GM21723 (cell line): Measurements from ENCODE around the gene GSTO2.
"Not testable (repeated sequence)": the region's sequence is repeated elsewhere in the genome, so short reads cannot be mapped to it uniquely, and the experiment has no call there.

Experiments
- ATAC-seq: cut with Tn5 transposase; IDR thresholded peaks from one replicate; pipeline ENCODE4 v1.9.1; 2021; ENCODE audit warnings: mild to moderate bottlenecking, moderate library complexity; ENCODE audit not compliant: unreplicated experiment

Gene GSTO2

GRCh38 chr10:104268713-104269645 is at the start of gene GSTO2:
TSS of gene GSTO2 (plus strand) at chr10:104269184. CDS start at chr10:104274916, 5,732 bp downstream.
- ATAC-seq: peak; percentile 99

GRCh38 chr10:104220522-104220921 is 48.5 kb upstream of the GSTO2 start:
- no peak for ATAC-seq

- no peak for ATAC-seq
Measured at GRCh38 chr10:104223304-104223703, 45.7 kb upstream of the GSTO2 start.

GRCh38 chr10:104230490-104230889 is 38.5 kb upstream of the GSTO2 start:
- ATAC-seq: no peak

- ATAC-seq: peak; percentile 100
Measured at GRCh38 chr10:104231784-104232612, 37.0 kb upstream of the GSTO2 start, which contains the start of gene CFAP43. TSS of gene CFAP43 (minus strand) at chr10:104232364. CDS start at chr10:104232246, 118 bp downstream.

GRCh38 chr10:104232613-104233102 is 36.3 kb upstream of the GSTO2 start:
- no peak for ATAC-seq

GRCh38 chr10:104233817-104234216 is 35.2 kb upstream of the GSTO2 start:
- ATAC-seq: no peak

- ATAC-seq: no peak
Measured at GRCh38 chr10:104234934-104235333, 34.0 kb upstream of the GSTO2 start.

- ATAC-seq: no peak
Measured at GRCh38 chr10:104235801-104236200, 33.2 kb upstream of the GSTO2 start.

- no peak for ATAC-seq
Measured at GRCh38 chr10:104240078-104240477, 28.9 kb upstream of the GSTO2 start.

- ATAC-seq: no peak
Measured at GRCh38 chr10:104242545-104242944, 26.4 kb upstream of the GSTO2 start.

GRCh38 chr10:104243009-104243408 is 26.0 kb upstream of the GSTO2 start:
- not testable (repeated sequence) for ATAC-seq

- no peak for ATAC-seq
Measured at GRCh38 chr10:104243512-104243911, 25.5 kb upstream of the GSTO2 start.

GRCh38 chr10:104245066-104245632 is 23.8 kb upstream of the GSTO2 start:
- ATAC-seq: no peak

GRCh38 chr10:104246976-104247375 is 22.0 kb upstream of the GSTO2 start:
- ATAC-seq: no peak

GRCh38 chr10:104247513-104248146 is 21.4 kb upstream of the GSTO2 start:
- no peak for ATAC-seq

GRCh38 chr10:104248931-104249330 is 20.1 kb upstream of the GSTO2 start:
- ATAC-seq: not testable (repeated sequence)

GRCh38 chr10:104250371-104250770 is 18.6 kb upstream of the GSTO2 start:
- ATAC-seq: no peak

GRCh38 chr10:104251443-104251842 is 17.5 kb upstream of the GSTO2 start:
- ATAC-seq: no peak

- no peak for ATAC-seq
Measured at GRCh38 chr10:104252368-104252767, 16.6 kb upstream of the GSTO2 start.

GRCh38 chr10:104253106-104253505 is 15.9 kb upstream of the GSTO2 start:
- no peak for ATAC-seq
